IPS-20b (cell line): ENCODE results near the gene CDC42EP3.

Experiments used
- H3K27ac ChIP-seq: one replicate; pipeline ENCODE4 v1.5.1; 2013; ENCODE audit warnings: low read length
- H3K27me3 ChIP-seq: 2 replicates; pipeline ENCODE4 v1.6.1; 2013; ENCODE audit warnings: mild to moderate bottlenecking, low read length, inconsistent platforms; ENCODE audit not compliant: insufficient read depth
- H3K36me3 ChIP-seq: 2 replicates; pipeline ENCODE4 v1.6.1; 2013; ENCODE audit warnings: low read depth, mild to moderate bottlenecking, inconsistent platforms, low read length, moderate library complexity; ENCODE audit not compliant: insufficient read depth
- H3K4me1 ChIP-seq: 2 replicates; pipeline ENCODE4 v1.6.1; 2013; ENCODE audit warnings: mild to moderate bottlenecking, control low read depth, inconsistent platforms, low read length, moderate library complexity; ENCODE audit not compliant: insufficient read depth
- H3K4me3 ChIP-seq: 2 replicates; pipeline ENCODE4 v1.5.1; 2013; ENCODE audit warnings: mild to moderate bottlenecking, low read length, inconsistent platforms
- H3K9ac ChIP-seq: 2 replicates; pipeline ENCODE4 v1.6.1; 2013; ENCODE audit warnings: low read depth, mild to moderate bottlenecking, inconsistent platforms, low read length, moderate library complexity
- H3K9me3 ChIP-seq: 2 replicates; pipeline ENCODE4 v1.6.1; 2013; ENCODE audit warnings: mild to moderate bottlenecking, low read depth, low read length, inconsistent platforms; ENCODE audit not compliant: insufficient read depth

CDC42EP3 gene

DNA sequence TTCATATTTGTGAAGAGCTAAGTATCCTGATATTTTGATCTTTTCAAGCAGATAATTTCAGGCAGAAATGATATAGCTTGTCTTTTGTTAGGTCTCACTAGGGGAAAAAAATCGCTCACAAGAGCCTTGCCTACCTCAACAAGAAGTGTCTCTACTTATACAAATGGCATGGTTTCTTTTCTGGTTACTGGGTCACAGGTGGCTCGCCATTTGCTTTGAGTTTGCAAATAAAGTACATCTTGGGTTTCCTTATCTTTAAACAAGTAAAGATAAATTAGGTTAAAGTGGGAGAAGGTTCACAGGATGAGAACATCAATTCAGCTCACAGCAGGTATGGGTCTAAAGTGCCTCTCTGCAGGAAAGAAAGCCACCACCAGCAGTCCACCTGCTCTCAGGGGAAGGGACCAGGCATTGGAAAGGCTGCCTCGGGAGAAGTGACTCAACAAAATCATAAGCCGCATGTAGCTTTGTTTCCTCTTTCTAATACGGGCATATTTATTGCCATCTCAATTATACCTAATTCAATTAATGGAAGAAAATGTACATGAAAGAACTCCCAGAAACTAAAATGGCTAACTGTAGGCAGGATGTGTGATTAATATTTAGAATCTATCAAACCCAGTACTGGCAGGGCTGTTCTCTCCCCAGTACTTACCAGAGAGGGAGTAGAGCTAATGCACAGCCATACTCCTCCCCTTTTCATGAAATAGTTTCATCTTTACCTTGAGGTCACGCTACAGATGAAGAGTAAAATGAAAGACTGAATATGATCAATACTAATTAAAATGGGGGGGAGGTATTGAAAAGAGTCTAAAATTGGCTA is 28.3 kb downstream of the CDC42EP3 start:
- no peaks in the 10 kb centered on the region; the same call in 1 of the 2 replicates for H3K9me3 ChIP-seq

DNA sequence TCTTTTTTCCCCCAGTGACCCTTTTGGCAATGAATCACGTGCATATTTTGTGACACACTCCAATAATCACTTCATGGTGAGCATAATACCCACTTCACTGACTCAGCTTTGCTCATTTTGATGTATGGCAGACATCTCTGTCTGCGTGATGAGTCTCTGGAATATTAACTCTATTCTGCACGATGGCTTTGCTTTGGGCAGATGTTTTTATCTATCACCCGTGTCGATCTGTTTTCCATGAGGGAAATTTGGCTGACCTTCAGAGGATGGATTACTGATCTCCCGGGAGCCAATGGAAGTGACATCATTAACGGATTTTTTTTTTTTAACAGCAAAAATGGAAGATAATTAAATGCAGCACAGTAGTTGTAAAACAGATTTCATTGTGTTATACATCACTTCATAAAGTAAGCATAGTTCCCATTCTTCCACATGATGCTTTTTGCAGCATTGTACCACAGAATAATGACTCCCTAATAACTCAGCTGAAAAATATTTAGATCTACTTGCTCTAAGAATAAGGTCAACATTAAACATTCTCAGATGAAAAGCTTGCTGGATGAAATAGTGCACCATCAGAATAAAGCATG is 29.8 kb downstream of the CDC42EP3 start:
- no peak overlapping the region for H3K9ac ChIP-seq
- H3K4me3 ChIP-seq: no peak overlapping the region
- no peaks in the 10 kb centered on the region for H3K27me3 ChIP-seq
- no peak overlapping the region for H3K27ac ChIP-seq
- H3K9me3 ChIP-seq: no peaks in the 10 kb centered on the region; the same call in 1 of the 2 replicates
- 0 out of 2 replicates have a peak, but pooled peaks cover 4% of the 10 kb centered on the region for H3K4me1 ChIP-seq
- peaks cover 29% of the 10 kb centered on the region for H3K36me3 ChIP-seq

More for the DNA sequence above, 28.3 kb downstream of the CDC42EP3 start:
- Histone ChIP-seq H3K27ac (no peak overlapping the region), H3K27me3 (no peaks in the 10 kb centered on the region), H3K4me3 (no peak overlapping the region), H3K36me3 (peaks cover 43% of the 10 kb centered on the region), H3K4me1 (no peaks in the 10 kb centered on the region), H3K9ac (no peak overlapping the region)

DNA sequence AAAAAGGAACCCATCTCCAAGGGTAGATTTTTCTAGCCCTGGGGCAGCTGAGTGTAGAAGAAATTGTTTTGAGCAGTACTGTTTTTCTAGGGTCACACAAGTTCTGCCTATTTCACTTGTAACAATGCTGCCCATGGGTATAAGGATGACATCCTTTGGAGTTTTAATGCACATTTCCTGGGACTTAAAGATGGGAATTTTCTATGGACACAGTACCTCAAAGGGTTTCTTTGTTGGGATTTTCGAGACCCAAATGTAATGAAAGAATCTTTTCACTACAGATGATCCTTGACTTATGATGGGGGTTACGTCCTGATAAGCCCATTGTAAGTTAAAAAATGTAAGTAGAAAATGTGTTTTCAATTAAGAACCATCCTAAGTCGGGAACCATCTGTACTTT is 31.8 kb downstream of the CDC42EP3 start:
- H3K36me3 ChIP-seq: peaks cover 8% of the 10 kb centered on the region
- H3K4me1 ChIP-seq: 0 out of 2 replicates have a peak, but pooled peaks cover 6% of the 10 kb centered on the region
- H3K9ac ChIP-seq: no peak overlapping the region
- no peaks in the 10 kb centered on the region for H3K9me3 ChIP-seq
- no peak overlapping the region for H3K4me3 ChIP-seq
- no peak overlapping the region for H3K27ac ChIP-seq
- no peaks in the 10 kb centered on the region for H3K27me3 ChIP-seq

DNA sequence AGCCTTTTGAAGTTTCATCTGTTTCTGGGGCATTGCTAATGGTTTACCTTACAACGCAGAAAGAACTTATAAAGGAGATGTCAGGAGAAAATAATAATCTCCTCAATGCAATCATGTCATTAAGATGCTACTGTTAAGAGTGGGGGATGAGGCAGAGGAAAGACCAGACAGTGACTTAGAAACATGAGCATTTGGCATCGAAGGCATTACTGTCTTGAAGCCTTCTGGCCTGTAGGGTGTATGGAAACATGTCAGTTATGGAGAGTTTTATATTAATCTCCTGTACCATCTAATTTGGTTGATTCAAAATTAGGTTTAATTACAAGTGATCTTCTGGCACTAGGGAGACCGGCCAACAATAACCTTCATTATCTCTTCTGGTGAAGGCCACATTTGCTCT is 32.5 kb downstream of the CDC42EP3 start:
- 0 out of 2 replicates have a peak, but pooled peaks cover 6% of the 10 kb centered on the region for H3K4me1 ChIP-seq
- H3K9me3 ChIP-seq: no peaks in the 10 kb centered on the region
- H3K4me3 ChIP-seq: no peak overlapping the region
- H3K27me3 ChIP-seq: no peaks in the 10 kb centered on the region
- no peak overlapping the region for H3K27ac ChIP-seq
- H3K36me3 ChIP-seq: peaks cover 2% of the 10 kb centered on the region; the same call in 1 of the 2 replicates
- no peak overlapping the region for H3K9ac ChIP-seq

DNA sequence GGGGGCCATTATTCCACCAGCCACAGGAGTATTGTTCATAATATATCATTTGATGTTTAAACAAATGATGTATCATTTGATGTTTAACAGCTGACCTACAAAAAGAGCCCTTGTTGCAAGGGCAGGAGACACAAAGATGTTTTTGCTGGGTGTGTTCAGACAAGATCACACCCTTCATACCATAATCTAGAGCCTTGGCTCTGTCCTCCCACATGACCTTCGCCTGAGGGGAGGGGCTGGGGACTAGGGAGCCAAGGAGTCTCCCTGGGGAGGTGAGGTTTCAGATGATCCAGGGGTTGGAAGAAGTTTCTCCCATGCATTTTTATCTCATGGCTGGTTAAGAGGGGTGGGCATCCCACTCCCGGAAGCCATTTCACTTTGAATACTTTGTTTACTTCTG is 33.5 kb downstream of the CDC42EP3 start:
- Histone ChIP-seq H3K9me3 (no peaks in the 10 kb centered on the region), H3K36me3 (no peaks in the 10 kb centered on the region; the same call in 1 of the 2 replicates), H3K4me3 (no peak overlapping the region), H3K4me1 (0 out of 2 replicates have a peak, but pooled peaks cover 6% of the 10 kb centered on the region), H3K27me3 (no peaks in the 10 kb centered on the region), H3K27ac (no peak overlapping the region), H3K9ac (no peak overlapping the region)

DNA sequence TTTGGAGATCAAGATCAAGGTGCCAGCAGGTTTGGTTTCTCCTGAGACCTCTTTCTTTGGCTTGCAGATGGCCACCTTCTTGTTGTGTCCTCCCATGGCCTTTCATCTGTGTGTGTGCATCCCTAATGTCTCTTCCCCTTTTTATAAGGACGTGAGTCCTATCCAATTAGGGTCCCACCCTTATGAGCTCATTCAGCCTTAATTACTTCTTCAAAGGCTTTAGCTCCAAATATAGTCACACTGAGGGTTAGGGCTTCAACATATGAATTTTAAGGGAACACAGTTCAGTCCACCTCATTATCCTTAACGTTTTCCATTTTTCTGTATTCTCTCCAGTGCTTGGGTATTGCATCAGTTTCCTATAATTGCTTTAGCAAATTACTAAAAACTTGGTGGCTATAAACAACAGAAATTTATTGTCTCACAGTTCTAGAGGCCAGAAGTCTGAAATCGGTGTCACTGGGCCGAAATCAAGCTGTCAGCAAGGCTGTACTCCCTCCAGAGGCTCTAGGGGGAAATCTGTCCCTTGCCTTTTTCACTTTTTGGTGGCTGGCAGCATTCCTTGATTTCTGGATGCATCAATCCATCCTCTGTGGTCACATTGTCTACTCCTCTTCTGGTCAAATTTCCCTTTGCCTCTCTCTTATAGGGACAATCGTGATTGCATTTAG is 34.1 kb downstream of the CDC42EP3 start:
- Histone ChIP-seq H3K9me3 (no peaks in the 10 kb centered on the region), H3K9ac (no peak overlapping the region), H3K27me3 (no peaks in the 10 kb centered on the region), H3K4me3 (no peak overlapping the region), H3K4me1 (0 out of 2 replicates have a peak, but pooled peaks cover 6% of the 10 kb centered on the region), H3K36me3 (no peaks in the 10 kb centered on the region; the same call in 1 of the 2 replicates), H3K27ac (no peak overlapping the region)

DNA sequence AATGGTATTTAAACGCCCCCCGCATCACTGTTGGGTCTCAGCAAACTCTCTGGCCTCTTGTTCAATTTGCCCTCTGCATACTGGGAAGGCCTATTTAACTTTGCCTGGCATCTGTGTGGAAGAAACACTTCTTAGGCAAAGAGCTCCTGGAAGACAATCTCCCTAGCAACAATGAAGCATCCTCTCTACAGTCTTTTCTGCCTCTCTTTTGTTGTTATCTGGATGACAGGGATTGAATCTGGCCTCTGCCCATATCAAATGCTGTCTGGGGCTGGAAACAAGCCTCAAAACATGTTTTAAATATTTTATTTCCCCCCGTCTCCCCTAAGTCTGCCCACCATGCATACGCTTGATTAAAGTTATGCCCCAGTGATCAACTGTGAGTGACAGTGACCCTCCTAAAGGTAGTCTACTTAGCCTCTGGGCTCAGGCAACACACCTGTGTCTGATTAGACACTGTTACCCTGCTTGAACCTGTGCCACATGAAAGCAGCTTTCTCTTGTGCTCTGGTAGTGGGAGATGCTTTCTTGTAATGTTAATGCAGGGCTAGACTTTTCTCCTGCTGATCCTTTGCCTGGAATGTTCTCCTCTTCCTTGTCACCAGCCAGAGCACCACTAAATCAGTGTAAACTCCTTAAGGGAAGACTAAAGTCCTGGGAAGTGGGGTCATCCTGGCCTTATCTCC is 34.9 kb downstream of the CDC42EP3 start:
- H3K4me1 ChIP-seq: 0 out of 2 replicates have a peak, but pooled peaks cover 6% of the 10 kb centered on the region
- no peaks in the 10 kb centered on the region for H3K9me3 ChIP-seq
- no peak overlapping the region for H3K4me3 ChIP-seq
- no peak overlapping the region for H3K9ac ChIP-seq
- H3K27me3 ChIP-seq: no peaks in the 10 kb centered on the region
- H3K36me3 ChIP-seq: no peaks in the 10 kb centered on the region; the same call in 1 of the 2 replicates
- no peak overlapping the region for H3K27ac ChIP-seq

DNA sequence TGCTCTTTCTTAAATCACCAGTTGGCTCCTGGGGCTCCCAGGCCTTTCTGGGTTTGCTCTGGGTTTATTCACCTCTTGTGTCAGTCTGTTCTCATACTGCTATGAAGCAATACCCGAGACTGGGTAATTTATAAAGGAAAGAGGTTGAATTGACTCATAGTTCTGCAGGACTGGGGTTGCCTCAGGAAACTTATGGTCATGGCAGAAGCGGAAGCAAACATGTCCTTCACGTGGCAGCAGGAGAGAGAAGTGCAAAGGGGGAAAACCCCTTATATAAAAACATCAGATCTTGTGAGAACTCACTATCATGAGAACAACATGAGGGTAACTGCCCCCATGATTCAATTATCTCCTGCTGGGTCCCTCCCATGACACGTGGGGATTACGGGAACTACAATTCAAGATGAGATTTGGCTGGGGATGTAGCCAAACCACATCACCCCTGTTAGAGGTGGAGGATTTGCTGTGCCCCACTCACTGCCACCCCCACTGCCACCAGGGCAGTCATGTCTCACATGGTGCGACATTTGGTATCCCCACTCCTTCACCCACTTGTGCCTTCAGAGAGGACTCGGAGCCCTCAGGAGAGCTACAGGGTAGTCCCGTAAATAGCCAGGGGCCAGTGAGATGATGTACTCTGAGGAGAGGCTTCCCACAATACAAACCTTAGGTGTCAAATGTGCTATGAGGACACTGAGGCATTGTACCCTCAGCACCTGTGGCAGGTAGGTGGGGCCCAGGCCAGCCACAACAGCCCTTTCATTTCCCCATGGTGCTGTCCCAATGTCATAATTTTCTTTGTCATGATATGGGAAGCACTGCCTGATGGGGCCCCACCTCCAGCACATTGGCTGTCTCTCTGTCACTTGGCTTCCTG is 35.7 kb downstream of the CDC42EP3 start:
- no peak overlapping the region for H3K4me3 ChIP-seq
- H3K4me1 ChIP-seq: 0 out of 2 replicates have a peak, but pooled peaks cover 6% of the 10 kb centered on the region
- no peak overlapping the region for H3K27ac ChIP-seq
- no peak overlapping the region for H3K9ac ChIP-seq
- H3K36me3 ChIP-seq: no peaks in the 10 kb centered on the region
- no peaks in the 10 kb centered on the region for H3K9me3 ChIP-seq
- no peaks in the 10 kb centered on the region for H3K27me3 ChIP-seq

DNA sequence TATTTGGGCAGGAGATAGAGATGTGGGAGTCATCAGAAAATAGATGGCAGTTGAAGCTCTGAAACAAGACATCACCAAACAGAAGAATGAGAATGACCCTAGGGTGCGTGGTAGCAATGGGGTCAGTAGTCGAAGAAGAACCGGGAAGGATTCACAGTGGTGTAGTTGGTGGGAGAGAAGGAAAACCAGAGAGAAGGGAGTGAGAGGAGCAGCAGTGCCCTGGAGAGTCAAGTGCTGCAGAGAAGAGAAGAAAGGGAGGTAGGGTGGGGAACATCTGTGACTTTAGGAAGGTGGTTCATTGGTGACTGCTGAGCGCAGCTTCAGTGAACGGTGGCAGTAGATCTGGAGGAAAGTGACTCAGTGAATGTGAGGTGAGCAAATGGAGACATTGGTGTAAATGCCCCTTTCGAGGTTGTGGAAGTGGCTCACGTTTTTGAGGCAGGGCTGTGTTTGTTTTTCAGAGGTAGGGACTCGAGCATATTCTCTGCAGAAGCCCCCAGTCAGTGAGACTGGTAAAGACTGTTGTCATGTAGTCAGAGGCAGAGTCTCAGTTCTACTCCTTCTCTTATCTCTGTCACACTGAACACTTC is 36.4 kb downstream of the CDC42EP3 start:
- Histone ChIP-seq H3K4me1 (0 out of 2 replicates have a peak, but pooled peaks cover 6% of the 10 kb centered on the region), H3K36me3 (no peaks in the 10 kb centered on the region), H3K27ac (no peak overlapping the region), H3K9me3 (no peaks in the 10 kb centered on the region), H3K4me3 (no peak overlapping the region), H3K27me3 (no peaks in the 10 kb centered on the region), H3K9ac (no peak overlapping the region)

DNA sequence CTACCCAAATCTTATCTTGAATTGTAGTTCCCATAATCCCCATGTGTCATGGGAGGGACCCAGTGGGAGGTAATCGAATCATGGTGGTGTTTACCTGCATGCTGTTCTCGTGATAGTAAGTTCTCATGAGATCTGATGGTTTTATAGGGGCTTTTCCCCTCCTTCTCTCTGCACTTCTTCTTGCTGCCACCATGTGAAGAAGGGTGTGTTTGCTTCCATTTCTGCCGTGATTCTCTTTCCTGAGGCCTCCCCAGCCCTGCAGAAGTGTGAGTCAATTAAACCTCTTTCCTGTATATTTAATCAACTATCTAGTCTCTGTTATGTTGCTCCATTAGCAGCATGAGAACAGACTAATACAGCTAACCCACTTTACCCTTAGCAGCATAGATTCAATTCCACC is 37.6 kb downstream of the CDC42EP3 start:
- Histone ChIP-seq H3K36me3 (no peaks in the 10 kb centered on the region), H3K4me1 (0 out of 2 replicates have a peak, but pooled peaks cover 6% of the 10 kb centered on the region), H3K9me3 (no peaks in the 10 kb centered on the region), H3K9ac (no peak overlapping the region), H3K4me3 (no peak overlapping the region), H3K27ac (no peak overlapping the region), H3K27me3 (no peaks in the 10 kb centered on the region)
